GM20000 (cell line): ENCODE results near the gene PLOD1.
"Not testable (repeated sequence)": the region's sequence is repeated elsewhere in the genome, so short reads cannot be mapped to it uniquely, and the experiment has no call there.

Experiments used
- DNase-seq: peaks from one replicate; pipeline ENCODE4 v3.0.0; 2012; ENCODE audit warnings: low spot score
- CTCF ChIP-seq: IDR thresholded peaks from 2 replicates; pipeline ENCODE4 v1.5.1; 2012; ENCODE audit warnings: mild to moderate bottlenecking, control low read depth; ENCODE audit errors: extremely low read depth, missing control alignments

PLOD1 gene

GRCh38 chr1:11938722-11939526 is 4.4 kb downstream of the PLOD1 start:
- no peak for DNase-seq
- TF ChIP-seq CTCF = no peak

DNA sequence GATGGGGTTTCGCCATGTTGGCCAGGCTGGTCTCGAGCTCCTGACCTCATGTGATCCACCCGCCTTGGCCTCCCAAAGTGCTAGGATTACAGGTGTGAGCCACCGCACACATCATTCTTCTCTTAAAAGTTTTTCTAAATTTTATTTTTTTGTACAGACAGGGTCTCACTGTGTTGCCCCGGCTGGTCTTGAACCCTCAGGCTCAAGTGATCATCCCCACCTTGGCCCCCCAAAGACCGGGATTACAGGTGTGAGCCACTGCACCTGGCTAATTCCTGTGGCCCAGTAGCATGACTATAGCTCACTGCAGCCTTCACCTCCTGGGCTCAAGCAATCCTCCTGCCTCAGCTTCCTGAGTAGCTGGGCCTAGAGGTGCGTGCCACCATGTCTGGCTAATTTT is 5.3 kb downstream of the PLOD1 start:
- not testable (repeated sequence) for DNase-seq

- no peak for DNase-seq
- no peak for TF ChIP-seq CTCF
Observed at GRCh38 chr1:11940260-11940921, 5.9 kb downstream of the PLOD1 start.

GRCh38 chr1:11942280-11942679 is 7.8 kb downstream of the PLOD1 start:
- no peak for DNase-seq
- no peak for TF ChIP-seq CTCF

- TF ChIP-seq CTCF = no peak
- no peak for DNase-seq
Observed at GRCh38 chr1:11943619-11944018, 9.1 kb downstream of the PLOD1 start.

DNA sequence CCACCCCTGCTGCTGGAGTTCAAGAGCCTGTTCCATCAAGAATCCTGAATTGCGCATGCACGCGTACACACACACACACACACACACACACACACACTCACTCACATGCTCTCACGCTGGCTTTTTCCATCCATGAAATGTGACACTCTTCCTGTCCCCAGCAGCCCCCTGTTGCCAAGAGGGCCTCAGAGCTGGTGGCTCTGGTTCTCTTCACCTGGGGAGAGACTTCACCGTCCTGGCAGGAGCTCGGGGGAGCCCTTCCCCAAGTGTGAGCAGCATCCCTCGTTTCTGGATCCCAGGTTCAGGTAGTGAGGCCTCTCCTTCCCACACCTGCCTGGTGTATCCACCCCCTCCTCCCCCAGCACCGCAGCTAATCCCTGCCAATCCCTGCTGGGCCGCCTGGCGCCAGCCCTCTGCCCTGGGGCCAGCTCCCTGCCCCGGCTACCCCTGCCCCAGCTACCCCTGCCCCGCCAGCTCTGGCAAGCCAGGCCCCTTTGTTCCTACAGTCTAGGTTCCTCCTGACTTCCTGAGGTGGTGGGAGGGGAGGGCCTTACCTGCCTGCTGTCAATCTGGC is 9.9 kb downstream of the PLOD1 start:
- TF ChIP-seq CTCF = no peak
- DNase-seq = no peak

DNA sequence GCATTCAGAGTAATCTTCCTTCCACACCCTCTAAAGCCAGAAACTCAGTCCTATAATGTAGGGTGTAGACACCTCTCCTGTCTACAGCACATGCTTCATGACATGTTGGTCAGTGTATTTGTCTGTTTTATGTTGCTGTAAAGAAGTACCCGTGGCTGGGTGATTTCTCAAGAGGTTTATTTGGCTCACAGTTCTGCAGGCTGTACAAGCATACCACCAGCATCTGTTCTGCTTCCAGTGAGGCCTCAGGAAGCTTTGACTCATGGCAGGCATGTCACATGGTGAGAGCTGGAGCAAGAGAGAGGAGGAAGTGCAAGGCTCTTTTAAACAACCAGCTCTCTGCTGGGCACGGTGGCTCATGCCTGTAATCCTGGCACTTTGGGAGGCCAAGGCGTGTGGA is 12.1 kb downstream of the PLOD1 start:
- no peak for TF ChIP-seq CTCF
- DNase-seq = no peak
